ENCODE results near the gene EOLA1.

EOLA1 gene

DNA sequence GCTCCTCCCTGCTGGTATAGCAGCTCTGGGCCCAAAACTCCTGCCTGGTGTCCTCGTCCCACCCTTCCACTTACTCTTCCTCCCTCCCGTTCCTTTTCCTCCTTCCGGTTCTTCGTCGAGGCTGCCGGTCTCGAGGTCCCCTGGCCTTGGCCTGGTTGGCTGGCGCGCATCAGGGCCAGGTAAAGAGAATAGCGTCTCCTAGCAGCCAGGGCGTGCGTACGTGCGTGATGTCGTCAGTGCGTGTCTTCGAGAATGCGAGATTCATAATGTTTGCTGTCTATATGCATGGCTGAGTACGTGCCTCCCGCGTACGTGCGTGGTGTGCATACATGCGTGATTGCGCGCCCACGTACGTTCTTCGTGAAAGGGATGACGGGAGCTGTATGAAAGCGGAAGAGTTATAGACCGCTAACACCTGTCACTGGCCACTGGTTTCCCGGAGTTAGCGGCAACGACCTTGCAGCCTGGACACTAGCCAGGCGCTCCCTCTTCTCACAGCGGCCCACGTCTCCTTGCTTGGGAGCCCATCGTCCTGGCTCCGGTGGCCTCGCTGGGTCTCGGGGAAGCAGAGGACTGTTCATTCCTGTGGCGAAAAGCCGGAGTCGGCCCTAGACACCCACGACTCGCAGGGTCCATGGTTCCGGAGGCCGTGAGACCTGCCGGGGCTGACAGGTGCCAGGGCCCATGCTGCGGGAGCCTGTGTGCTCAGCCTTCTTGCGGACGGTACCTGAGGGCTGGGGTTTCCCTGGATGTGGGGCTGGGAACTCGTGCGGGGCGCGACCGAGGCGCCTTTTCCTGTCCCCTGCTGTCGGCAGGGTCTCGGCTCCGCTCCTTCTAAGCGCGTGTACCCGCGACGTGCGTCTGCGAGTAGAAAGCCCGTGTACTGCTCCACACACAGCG is at the start of gene EOLA1:
TSS of gene EOLA1 (plus strand) at position 392 of the 900 bp plus-strand sequence. CDS start 4,619 bp downstream, outside the sequence.
- H3K4me3 Mint-ChIP-seq: peak within 1 kb of the TSS; percentile 91 to 94 (median 92)
- H3K36me3 Mint-ChIP-seq (ENCODE audit: low read depth): peaks cover 4% of the 10 kb centered on the region
- TF ChIP-seq, protein P1, sequence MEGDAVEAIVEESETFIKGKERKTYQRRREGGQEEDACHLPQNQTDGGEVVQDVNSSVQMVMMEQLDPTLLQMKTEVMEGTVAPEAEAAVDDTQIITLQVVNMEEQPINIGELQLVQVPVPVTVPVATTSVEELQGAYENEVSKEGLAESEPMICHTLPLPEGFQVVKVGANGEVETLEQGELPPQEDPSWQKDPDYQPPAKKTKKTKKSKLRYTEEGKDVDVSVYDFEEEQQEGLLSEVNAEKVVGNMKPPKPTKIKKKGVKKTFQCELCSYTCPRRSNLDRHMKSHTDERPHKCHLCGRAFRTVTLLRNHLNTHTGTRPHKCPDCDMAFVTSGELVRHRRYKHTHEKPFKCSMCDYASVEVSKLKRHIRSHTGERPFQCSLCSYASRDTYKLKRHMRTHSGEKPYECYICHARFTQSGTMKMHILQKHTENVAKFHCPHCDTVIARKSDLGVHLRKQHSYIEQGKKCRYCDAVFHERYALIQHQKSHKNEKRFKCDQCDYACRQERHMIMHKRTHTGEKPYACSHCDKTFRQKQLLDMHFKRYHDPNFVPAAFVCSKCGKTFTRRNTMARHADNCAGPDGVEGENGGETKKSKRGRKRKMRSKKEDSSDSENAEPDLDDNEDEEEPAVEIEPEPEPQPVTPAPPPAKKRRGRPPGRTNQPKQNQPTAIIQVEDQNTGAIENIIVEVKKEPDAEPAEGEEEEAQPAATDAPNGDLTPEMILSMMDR (IDR thresholded peaks at IDR 0.05; ENCODE audit: unreplicated experiment in 3 of 3): no peak
- H3K27me3 Mint-ChIP-seq (ENCODE audit: low read depth): no peaks in the 10 kb centered on the region
- peak within 1 kb of the TSS; percentile 95 to 99 (median 98) for H3K27ac Mint-ChIP-seq
- H3K4me1 Mint-ChIP-seq: no peaks in the 10 kb centered on the region
- H3K9me3 Mint-ChIP-seq: peaks cover 2% of the 10 kb centered on the region

DNA sequence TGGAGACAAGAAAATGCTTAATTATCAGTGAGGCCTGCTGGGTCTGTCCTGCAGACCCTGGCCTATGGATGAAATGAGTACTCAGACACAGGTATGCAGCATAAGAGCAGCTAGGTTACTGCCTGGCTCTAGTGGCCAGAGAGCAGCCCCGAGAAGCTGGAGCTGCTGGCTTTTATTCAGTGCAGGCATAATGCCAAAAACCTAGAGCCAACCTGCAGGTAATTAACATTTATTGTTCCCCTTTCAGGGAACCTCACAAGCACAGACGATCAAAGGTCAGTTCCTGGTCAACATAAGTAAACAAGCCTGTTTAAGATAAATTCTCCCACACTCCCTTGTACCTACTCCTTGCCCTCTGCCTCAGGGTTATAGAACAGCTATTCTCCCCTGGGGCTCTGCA is 49.0 kb upstream of the EOLA1 start:
- H3K9me3 Mint-ChIP-seq: no peaks in the 10 kb centered on the region
- TF ChIP-seq, protein P1 (IDR thresholded peaks at IDR 0.05; ENCODE audit: unreplicated experiment in 3 of 3): no peak

DNA sequence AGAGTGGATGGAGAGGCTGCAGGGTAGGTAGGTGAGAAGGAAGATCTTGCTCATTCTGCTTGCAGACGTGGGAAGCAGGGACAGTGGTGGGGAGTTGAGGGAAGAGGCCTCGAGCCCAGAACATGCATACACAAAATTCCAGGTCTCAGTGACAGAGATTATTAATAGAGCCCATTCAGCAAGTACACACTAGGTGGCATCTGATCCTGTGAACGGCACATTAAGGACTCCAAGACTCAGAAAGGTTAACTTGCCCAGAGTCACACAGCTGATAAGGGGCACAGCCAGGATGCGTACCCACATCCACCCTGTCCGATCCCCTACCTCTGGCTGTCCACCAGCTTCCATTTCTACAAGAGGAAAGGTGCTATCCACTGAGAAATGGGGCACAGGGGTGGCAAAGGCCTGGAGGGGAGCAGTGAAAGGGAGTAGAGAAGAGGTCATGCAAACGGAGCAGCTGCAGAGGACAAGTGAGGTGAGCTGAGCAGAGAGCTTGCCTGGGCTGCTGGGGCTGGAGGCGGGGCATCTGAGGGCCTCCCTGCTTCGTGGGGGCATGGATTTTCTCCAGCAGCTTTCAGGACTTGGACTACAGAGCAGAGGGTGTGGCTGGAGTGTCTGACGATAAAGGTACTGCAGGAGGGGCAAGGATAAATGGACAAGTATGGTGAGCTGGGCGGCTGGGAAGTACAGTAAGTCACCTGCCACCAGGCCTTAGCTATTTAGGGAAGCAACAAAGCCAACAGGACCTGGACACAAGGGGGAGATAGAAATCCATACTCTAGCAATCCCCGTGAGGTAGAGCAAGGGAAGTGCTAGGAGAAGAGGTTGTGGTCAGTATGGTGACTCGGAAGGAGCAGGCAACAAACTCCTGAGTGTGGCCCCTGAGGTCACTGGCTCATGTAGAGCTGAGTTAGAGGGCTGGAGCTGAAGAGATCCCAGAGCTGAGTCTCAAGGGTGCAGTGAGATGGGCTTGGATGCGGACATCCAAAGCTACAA is 46.9 kb upstream of the EOLA1 start:
- H3K36me3 Mint-ChIP-seq (ENCODE audit: low read depth): peaks cover 33% of the 10 kb centered on the region

More for the DNA sequence above, 49.0 kb upstream of the EOLA1 start:
- no peak overlapping the region for H3K4me3 Mint-ChIP-seq
- H3K27me3 Mint-ChIP-seq (ENCODE audit: low read depth): no peaks in the 10 kb centered on the region
- peaks cover 25% of the 10 kb centered on the region for H3K36me3 Mint-ChIP-seq (ENCODE audit: low read depth)
- no peak overlapping the region for H3K27ac Mint-ChIP-seq
- H3K4me1 Mint-ChIP-seq: no peaks in the 10 kb centered on the region

DNA sequence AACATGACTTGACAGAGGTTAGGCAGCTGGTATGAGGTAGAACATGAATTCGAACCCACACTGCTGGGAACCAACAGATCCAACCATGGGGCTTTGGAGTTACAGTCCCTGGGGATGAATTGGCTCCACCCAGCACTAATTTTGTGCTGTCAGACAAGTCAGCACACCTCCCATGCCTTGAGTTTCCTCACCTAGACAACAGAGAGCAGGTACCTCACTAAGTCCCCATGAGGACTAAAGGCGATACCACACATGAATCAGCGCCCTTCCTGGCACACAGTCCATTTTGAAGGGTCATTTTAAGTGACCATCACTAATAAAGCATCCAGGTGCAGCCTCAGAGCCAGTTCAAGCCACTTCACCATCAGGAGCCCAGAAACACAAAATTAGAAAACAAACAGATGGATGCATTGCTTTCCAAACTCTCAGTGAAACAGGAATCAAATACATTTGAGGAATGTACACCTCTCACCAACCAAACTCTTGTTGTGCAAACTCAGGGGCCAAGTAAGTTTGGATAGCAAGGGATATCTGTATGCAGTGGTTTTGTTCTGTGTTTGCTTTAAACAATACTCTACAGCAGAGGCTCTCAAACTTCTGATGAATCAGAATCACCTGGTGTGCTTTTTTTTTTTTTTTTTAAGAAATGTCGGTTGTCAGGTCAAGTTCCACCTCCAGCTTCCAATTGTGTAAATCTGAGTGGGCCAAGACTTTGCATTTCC is 45.8 kb upstream of the EOLA1 start:
- Mint-ChIP-seq H3K27me3 (ENCODE audit: low read depth) (no peaks in the 10 kb centered on the region), H3K36me3 (ENCODE audit: low read depth) (peaks cover 31% of the 10 kb centered on the region), H3K4me3 (no peak overlapping the region), H3K4me1 (no peaks in the 10 kb centered on the region), H3K9me3 (no peaks in the 10 kb centered on the region), H3K27ac (no peak overlapping the region)
- TF ChIP-seq, protein P1 (IDR thresholded peaks at IDR 0.05; ENCODE audit: unreplicated experiment in 3 of 3): no peak

More for the DNA sequence above, 46.9 kb upstream of the EOLA1 start:
- Mint-ChIP-seq H3K27me3 (ENCODE audit: low read depth) (no peaks in the 10 kb centered on the region), H3K4me1 (no peaks in the 10 kb centered on the region), H3K27ac (no peak overlapping the region), H3K9me3 (no peaks in the 10 kb centered on the region), H3K4me3 (no peak overlapping the region)
- TF ChIP-seq, protein P1 (IDR thresholded peaks at IDR 0.05; ENCODE audit: unreplicated experiment in 3 of 3): no peak

DNA sequence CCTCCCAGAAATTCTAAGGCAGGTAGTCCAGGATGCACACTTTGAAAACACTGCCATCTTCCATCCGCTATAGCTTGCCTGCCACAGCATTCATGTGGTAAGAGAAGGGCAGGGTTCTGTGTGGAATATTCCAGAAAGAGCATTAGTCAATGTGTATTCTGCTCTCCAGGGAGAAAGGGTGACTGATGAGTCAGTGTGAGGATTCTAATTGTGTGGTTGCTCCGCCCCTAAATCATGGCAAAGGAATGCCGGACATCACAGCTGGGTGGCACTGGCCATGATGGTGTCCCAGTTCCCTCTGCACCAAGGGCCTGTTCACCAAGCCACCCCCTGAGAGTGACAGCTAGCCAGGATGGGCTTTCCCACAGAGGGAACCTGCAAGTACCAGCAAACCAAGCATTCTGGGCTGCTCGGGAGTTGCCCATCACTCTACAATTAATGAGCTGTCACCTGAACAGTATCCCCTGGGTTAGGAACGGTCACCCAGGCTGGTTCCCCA is 45.2 kb upstream of the EOLA1 start:
- peaks cover 30% of the 10 kb centered on the region for H3K36me3 Mint-ChIP-seq (ENCODE audit: low read depth)
- no peak overlapping the region for H3K4me3 Mint-ChIP-seq
- H3K27me3 Mint-ChIP-seq (ENCODE audit: low read depth): no peaks in the 10 kb centered on the region
- H3K27ac Mint-ChIP-seq: no peak overlapping the region
- TF ChIP-seq, protein P1 (IDR thresholded peaks at IDR 0.05; ENCODE audit: unreplicated experiment in 3 of 3): no peak
- no peaks in the 10 kb centered on the region for H3K4me1 Mint-ChIP-seq
- H3K9me3 Mint-ChIP-seq: no peaks in the 10 kb centered on the region

Measured in nephron (organoid).